ENCODE measurements around the gene ADAM19. TPM values are rescaled to one million over a fixed set of nuclear protein-coding genes. Genes with fewer than 3 reads are reported as not detected.
A peak's percentile ranks its signal among the peaks of the same experiment; 100 is the strongest.

Gene ADAM19
- total RNA-seq, 1 donor from 2014 or later = 14.1 TPM

GRCh38 chr5:157459715-157460599 is 115.6 kb downstream of the ADAM19 start, which contains the start of gene NIPAL4:
Gene NIPAL4 (plus strand): TSS chr5:157460213. CDS start chr5:157460321, 108 bp downstream.
- H3K36me3 ChIP-seq (ENCODE audit: control insufficient read depth in 3 of 3, insufficient read depth in 3 of 3, low read length in 3 of 3) = no peaks in the 10 kb centered on the region
- peak within 1 kb of the TSS in 2 of 3 donors; percentile 54 to 57 for H3K4me3 ChIP-seq (ENCODE audit: low read length in 3 of 3)
- no peaks in the 10 kb centered on the region for H3K9me3 ChIP-seq (ENCODE audit: control insufficient read depth in 3 of 3, low read length in 3 of 3)
- peak within 1 kb of the TSS in 1 of 3 donors; percentile 50 for H3K9ac ChIP-seq (ENCODE audit: low read depth in 1 of 3, low read length in 3 of 3)
- peaks cover 7 to 36% (median 17%) of the 10 kb centered on the region in 3 donors for H3K27me3 ChIP-seq (ENCODE audit: control insufficient read depth in 3 of 3, insufficient read depth in 3 of 3, low read length in 3 of 3)
- H3K27ac ChIP-seq (ENCODE audit: low read depth, low read length) = no peak within 1 kb of the TSS
- H3K4me1 ChIP-seq (ENCODE audit: control insufficient read depth in 3 of 3, insufficient read depth in 3 of 3, low read length in 3 of 3) = peaks cover 8 to 17% (median 10%) of the 10 kb centered on the region in 3 donors

DNA sequence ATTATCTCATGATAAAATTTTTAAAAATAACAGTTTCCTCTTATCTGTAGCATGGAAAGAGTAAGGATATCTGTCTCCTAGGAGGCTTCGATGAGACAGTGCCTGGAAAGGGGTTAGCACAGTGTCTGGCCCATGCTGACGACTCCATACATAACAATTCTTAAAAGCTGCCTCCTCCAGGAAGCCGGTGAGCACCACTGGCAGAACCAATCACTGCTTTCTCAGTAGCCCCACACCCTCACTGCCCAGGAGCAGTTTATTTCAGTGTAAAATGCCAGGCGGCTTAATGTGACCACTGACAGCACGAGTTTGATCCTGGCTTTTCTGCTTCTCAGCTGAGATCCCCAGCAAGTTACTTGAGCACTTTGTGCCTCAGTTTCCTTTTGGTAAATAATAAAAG is 116.7 kb downstream of the ADAM19 start:
- Histone ChIP-seq H3K4me3 (ENCODE audit: low read length in 3 of 3) (no peak overlapping the region), H3K4me1 (ENCODE audit: control insufficient read depth in 3 of 3, insufficient read depth in 3 of 3, low read length in 3 of 3) (peaks cover 6 to 8% (median 7%) of the 10 kb centered on the region in 3 donors), H3K9ac (ENCODE audit: low read depth in 1 of 3, low read length in 3 of 3) (no peak overlapping the region), H3K27me3 (ENCODE audit: control insufficient read depth in 3 of 3, insufficient read depth in 3 of 3, low read length in 3 of 3) (peaks cover 7 to 36% (median 17%) of the 10 kb centered on the region in 3 donors), H3K36me3 (ENCODE audit: control insufficient read depth in 3 of 3, insufficient read depth in 3 of 3, low read length in 3 of 3) (no peaks in the 10 kb centered on the region), H3K27ac (ENCODE audit: low read depth, low read length) (no peak overlapping the region), H3K9me3 (ENCODE audit: control insufficient read depth in 3 of 3, low read length in 3 of 3) (no peaks in the 10 kb centered on the region)

GRCh38 chr5:157457391-157457790 is 118.2 kb downstream of the ADAM19 start:
- Histone ChIP-seq H3K4me1 (ENCODE audit: control insufficient read depth in 3 of 3, insufficient read depth in 3 of 3, low read length in 3 of 3) (peaks cover 6 to 8% (median 7%) of the 10 kb centered on the region in 3 donors), H3K9me3 (ENCODE audit: control insufficient read depth in 3 of 3, low read length in 3 of 3) (no peaks in the 10 kb centered on the region), H3K4me3 (ENCODE audit: low read length in 3 of 3) (no peak overlapping the region), H3K27ac (ENCODE audit: low read depth, low read length) (no peak overlapping the region), H3K9ac (ENCODE audit: low read depth in 1 of 3, low read length in 3 of 3) (no peak overlapping the region), H3K27me3 (ENCODE audit: control insufficient read depth in 3 of 3, insufficient read depth in 3 of 3, low read length in 3 of 3) (peaks cover 4 to 29% (median 17%) of the 10 kb centered on the region in 3 donors), H3K36me3 (ENCODE audit: control insufficient read depth in 3 of 3, insufficient read depth in 3 of 3, low read length in 3 of 3) (no peaks in the 10 kb centered on the region)

- no peaks in the 10 kb centered on the region for H3K9me3 ChIP-seq (ENCODE audit: control insufficient read depth in 3 of 3, low read length in 3 of 3)
- peaks cover 6 to 8% (median 7%) of the 10 kb centered on the region in 3 donors for H3K4me1 ChIP-seq (ENCODE audit: control insufficient read depth in 3 of 3, insufficient read depth in 3 of 3, low read length in 3 of 3)
- H3K9ac ChIP-seq (ENCODE audit: low read depth in 1 of 3, low read length in 3 of 3) = no peak overlapping the region
- H3K36me3 ChIP-seq (ENCODE audit: control insufficient read depth in 3 of 3, insufficient read depth in 3 of 3, low read length in 3 of 3) = no peaks in the 10 kb centered on the region
- H3K27me3 ChIP-seq (ENCODE audit: control insufficient read depth in 3 of 3, insufficient read depth in 3 of 3, low read length in 3 of 3) = peaks cover 4 to 21% (median 9%) of the 10 kb centered on the region in 3 donors
- H3K27ac ChIP-seq (ENCODE audit: low read depth, low read length) = no peak overlapping the region
- no peak overlapping the region for H3K4me3 ChIP-seq (ENCODE audit: low read length in 3 of 3)
Measured at GRCh38 chr5:157456301-157456700, 119.3 kb downstream of the ADAM19 start.

DNA sequence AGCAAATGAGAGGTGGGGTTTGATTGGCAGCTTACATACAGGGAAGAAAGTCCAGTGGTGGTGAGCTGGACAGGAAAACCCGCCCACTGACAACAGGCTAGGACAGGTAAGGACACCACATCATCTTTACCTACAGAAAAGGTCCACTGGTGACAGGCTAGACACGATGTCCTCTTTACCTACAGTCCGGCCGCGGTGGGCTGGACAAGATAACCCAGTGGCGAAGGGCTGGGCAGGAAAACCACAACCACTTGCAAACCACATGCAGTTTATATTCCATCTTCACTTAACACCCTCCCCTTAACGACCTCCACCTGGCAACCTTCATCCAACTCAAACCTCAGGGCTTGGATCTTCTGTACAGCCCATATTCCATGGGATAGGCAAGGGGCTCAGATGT is 120.5 kb downstream of the ADAM19 start:
- no peak overlapping the region for H3K4me3 ChIP-seq (ENCODE audit: low read length in 3 of 3)
- peaks cover 2 to 4% (median 3%) of the 10 kb centered on the region in 3 donors for H3K4me1 ChIP-seq (ENCODE audit: control insufficient read depth in 3 of 3, insufficient read depth in 3 of 3, low read length in 3 of 3)
- H3K9ac ChIP-seq (ENCODE audit: low read depth in 1 of 3, low read length in 3 of 3) = no peak overlapping the region
- no peaks in the 10 kb centered on the region for H3K9me3 ChIP-seq (ENCODE audit: control insufficient read depth in 3 of 3, low read length in 3 of 3)
- no peak overlapping the region for H3K27ac ChIP-seq (ENCODE audit: low read depth, low read length)
- H3K27me3 ChIP-seq (ENCODE audit: control insufficient read depth in 3 of 3, insufficient read depth in 3 of 3, low read length in 3 of 3) = peaks cover 0 to 10% (median 0%) of the 10 kb centered on the region in 3 donors
- H3K36me3 ChIP-seq (ENCODE audit: control insufficient read depth in 3 of 3, insufficient read depth in 3 of 3, low read length in 3 of 3) = no peaks in the 10 kb centered on the region

GRCh38 chr5:157454273-157454672 is 121.3 kb downstream of the ADAM19 start:
- Histone ChIP-seq H3K4me1 (ENCODE audit: control insufficient read depth in 3 of 3, insufficient read depth in 3 of 3, low read length in 3 of 3) (peaks cover 4 to 5% (median 5%) of the 10 kb centered on the region in 3 donors), H3K27me3 (ENCODE audit: control insufficient read depth in 3 of 3, insufficient read depth in 3 of 3, low read length in 3 of 3) (peaks cover 0 to 5% (median 0%) of the 10 kb centered on the region in 3 donors), H3K9ac (ENCODE audit: low read depth in 1 of 3, low read length in 3 of 3) (no peak overlapping the region), H3K27ac (ENCODE audit: low read depth, low read length) (no peak overlapping the region), H3K9me3 (ENCODE audit: control insufficient read depth in 3 of 3, low read length in 3 of 3) (no peaks in the 10 kb centered on the region), H3K36me3 (ENCODE audit: control insufficient read depth in 3 of 3, insufficient read depth in 3 of 3, low read length in 3 of 3) (no peaks in the 10 kb centered on the region), H3K4me3 (ENCODE audit: low read length in 3 of 3) (no peak overlapping the region)

DNA sequence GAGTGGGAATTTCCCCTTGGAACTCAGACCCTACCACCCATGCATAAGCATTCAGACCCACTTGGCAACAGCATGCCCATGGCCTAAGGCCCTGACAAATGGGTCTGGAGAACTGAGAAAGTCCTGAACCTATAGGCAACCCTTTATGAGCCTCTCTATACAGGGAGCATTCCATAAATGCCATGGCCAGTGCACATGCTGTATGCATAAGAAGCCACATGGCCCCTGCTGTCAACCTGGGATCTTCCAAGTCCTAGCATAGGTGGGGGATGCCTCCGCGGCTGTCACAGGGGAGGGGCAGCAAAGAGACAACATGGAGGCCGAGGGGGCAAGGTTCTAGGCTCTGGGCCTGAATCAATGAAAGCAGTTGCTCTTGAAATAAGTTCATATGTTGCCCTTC is 123.8 kb downstream of the ADAM19 start:
- no peak overlapping the region for H3K4me3 ChIP-seq (ENCODE audit: low read length in 3 of 3)
- H3K27ac ChIP-seq (ENCODE audit: low read depth, low read length) = no peak overlapping the region
- peaks cover 8 to 11% (median 9%) of the 10 kb centered on the region in 3 donors for H3K4me1 ChIP-seq (ENCODE audit: control insufficient read depth in 3 of 3, insufficient read depth in 3 of 3, low read length in 3 of 3)
- H3K9me3 ChIP-seq (ENCODE audit: control insufficient read depth in 3 of 3, low read length in 3 of 3) = no peaks in the 10 kb centered on the region
- H3K27me3 ChIP-seq (ENCODE audit: control insufficient read depth in 3 of 3, insufficient read depth in 3 of 3, low read length in 3 of 3) = peaks cover 0 to 5% (median 0%) of the 10 kb centered on the region in 3 donors
- H3K36me3 ChIP-seq (ENCODE audit: control insufficient read depth in 3 of 3, insufficient read depth in 3 of 3, low read length in 3 of 3) = no peaks in the 10 kb centered on the region
- H3K9ac ChIP-seq (ENCODE audit: low read depth in 1 of 3, low read length in 3 of 3) = no peak overlapping the region

DNA sequence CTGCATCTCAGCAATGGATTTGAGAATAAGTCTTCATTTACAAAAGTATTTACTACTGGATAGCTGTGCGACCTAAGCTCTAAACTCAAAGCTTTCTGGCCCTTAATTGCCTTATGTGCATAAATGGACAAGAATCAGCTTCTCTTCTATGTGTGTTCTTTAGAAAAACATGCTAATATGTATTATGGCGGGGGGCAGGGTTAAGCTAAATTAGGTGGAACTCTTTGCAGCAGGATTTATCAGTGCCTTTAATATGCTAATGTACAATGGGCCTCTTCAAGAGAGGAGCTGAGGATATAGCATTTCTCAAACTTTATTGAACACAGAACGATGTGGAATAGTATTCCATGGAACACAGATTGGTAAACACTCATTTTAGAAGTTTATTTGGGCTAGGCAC is 125.6 kb downstream of the ADAM19 start:
- H3K4me1 ChIP-seq (ENCODE audit: control insufficient read depth in 3 of 3, insufficient read depth in 3 of 3, low read length in 3 of 3) = peaks cover 8 to 11% (median 9%) of the 10 kb centered on the region in 3 donors
- H3K27ac ChIP-seq (ENCODE audit: low read depth, low read length) = no peak overlapping the region
- H3K9ac ChIP-seq (ENCODE audit: low read depth in 1 of 3, low read length in 3 of 3) = no peak overlapping the region
- H3K9me3 ChIP-seq (ENCODE audit: control insufficient read depth in 3 of 3, low read length in 3 of 3) = no peaks in the 10 kb centered on the region
- H3K27me3 ChIP-seq (ENCODE audit: control insufficient read depth in 3 of 3, insufficient read depth in 3 of 3, low read length in 3 of 3) = no peaks in the 10 kb centered on the region
- H3K4me3 ChIP-seq (ENCODE audit: low read length in 3 of 3) = no peak overlapping the region
- H3K36me3 ChIP-seq (ENCODE audit: control insufficient read depth in 3 of 3, insufficient read depth in 3 of 3, low read length in 3 of 3) = no peaks in the 10 kb centered on the region

- H3K27me3 ChIP-seq (ENCODE audit: control insufficient read depth in 3 of 3, insufficient read depth in 3 of 3, low read length in 3 of 3) = no peaks in the 10 kb centered on the region
- no peak overlapping the region for H3K9ac ChIP-seq (ENCODE audit: low read depth in 1 of 3, low read length in 3 of 3)
- H3K27ac ChIP-seq (ENCODE audit: low read depth, low read length) = no peak overlapping the region
- no peaks in the 10 kb centered on the region for H3K9me3 ChIP-seq (ENCODE audit: control insufficient read depth in 3 of 3, low read length in 3 of 3)
- no peak overlapping the region for H3K4me3 ChIP-seq (ENCODE audit: low read length in 3 of 3)
- peaks cover 8 to 11% (median 9%) of the 10 kb centered on the region in 3 donors for H3K4me1 ChIP-seq (ENCODE audit: control insufficient read depth in 3 of 3, insufficient read depth in 3 of 3, low read length in 3 of 3)
- no peaks in the 10 kb centered on the region for H3K36me3 ChIP-seq (ENCODE audit: control insufficient read depth in 3 of 3, insufficient read depth in 3 of 3, low read length in 3 of 3)
Measured at GRCh38 chr5:157449011-157449723, 126.4 kb downstream of the ADAM19 start.
